Nasal cavity respiratory epithelium epithelial cell of viscerocranial mucosa (primary cell): ENCODE measurements around the gene RASAL2. TPM values are rescaled to one million over a fixed set of nuclear protein-coding genes. Genes with fewer than 3 reads are reported as not detected.

Experiments used
- total RNA-seq: library from RNA; depleted of rRNA; stranded (reverse); fragments of >200 nt; gene quantifications from 2 replicates; pipeline ENCODE4 v1.2.3, GENCODE V29; 2014

Gene RASAL2
- 8.9 and 24.8 TPM in 2 replicates for total RNA-seq

GRCh38 chr1:178093951-178094738 lies at the start of gene RASAL2:
RASAL2 (plus strand) TSS chr1:178094104; CDS start chr1:178094493, 389 bp downstream.

GRCh38 chr1:178496410-178497135 lies 402.7 kb downstream of the RASAL2 start, which contains the start of gene CLEC20A:
CLEC20A (minus strand) TSS chr1:178496964; CDS start chr1:178496939, 25 bp downstream.

GRCh38 chr1:178512566-178513277 lies 418.8 kb downstream of the RASAL2 start, which contains the start of gene TEX35:
TEX35 (plus strand) TSS chr1:178513109; CDS start chr1:178513189, 80 bp downstream.

Other genes with a start within 250 kb of the RASAL2 start
- gene SEC16B, start 124.0 kb upstream of the RASAL2 start, total RNA-seq = 0.34 and 1.4 TPM in 2 replicates